NCI-H526 (cell line): ENCODE data around the gene TBX1.
A peak's percentile ranks its signal among the peaks of the same experiment; 100 is the strongest.
"Not testable (repeated sequence)": the region's sequence is repeated elsewhere in the genome, so short reads cannot be mapped to it uniquely, and the experiment has no call there.

Experiments
- DNase-seq, 2 experiments: peaks; one replicate each; lab custom pipeline; 2025; lab: John Stamatoyannopoulos, UW

Gene TBX1

GRCh38 chr22:19723232-19723982, 37.2 kb upstream of the TBX1 start, which contains the start of gene GP1BB:
Gene GP1BB, plus strand, starts transcription at chr22:19723539. Its CDS starts 31 bp downstream, at chr22:19723570.
- peak in 1 of 2 experiments; percentile 73 for DNase-seq

GRCh38 chr22:19723983-19724827, 36.4 kb upstream of the TBX1 start:
- DNase-seq = peak in 1 of 2 experiments; percentile 73

- DNase-seq = no peak
Measured at GRCh38 chr22:19724927-19725661, 35.5 kb upstream of the TBX1 start.

- not testable (repeated sequence) for DNase-seq
Measured at GRCh38 chr22:19726064-19726788, 34.4 kb upstream of the TBX1 start.

- no peak for DNase-seq
Measured at GRCh38 chr22:19727310-19728150, 33.0 kb upstream of the TBX1 start.

- DNase-seq = no peak
Measured at GRCh38 chr22:19728271-19728670, 32.3 kb upstream of the TBX1 start.

GRCh38 chr22:19728836-19729235, 31.7 kb upstream of the TBX1 start:
- DNase-seq = no peak

GRCh38 chr22:19729507-19729906, 31.1 kb upstream of the TBX1 start:
- DNase-seq = no peak

GRCh38 chr22:19730198-19730597, 30.4 kb upstream of the TBX1 start:
- DNase-seq = no peak

- peak; percentile 28 to 70 for DNase-seq
Measured at GRCh38 chr22:19730655-19731360, 29.8 kb upstream of the TBX1 start.

GRCh38 chr22:19731361-19732135, 29.0 kb upstream of the TBX1 start:
- DNase-seq = no peak

- no peak for DNase-seq
Measured at GRCh38 chr22:19732403-19733113, 28.0 kb upstream of the TBX1 start.

GRCh38 chr22:19733755-19734154, 26.8 kb upstream of the TBX1 start:
- no peak for DNase-seq

GRCh38 chr22:19734163-19734562, 26.4 kb upstream of the TBX1 start:
- no peak for DNase-seq

GRCh38 chr22:19734837-19735382, 25.7 kb upstream of the TBX1 start:
- DNase-seq = no peak

- no peak for DNase-seq
Measured at GRCh38 chr22:19735665-19736510, 24.7 kb upstream of the TBX1 start.
